ENCODE measurements around the gene TRIM50.
"Not testable (repeated sequence)": the region's sequence is repeated elsewhere in the genome, so short reads cannot be mapped to it uniquely, and the experiment has no call there.

Gene TRIM50

DNA sequence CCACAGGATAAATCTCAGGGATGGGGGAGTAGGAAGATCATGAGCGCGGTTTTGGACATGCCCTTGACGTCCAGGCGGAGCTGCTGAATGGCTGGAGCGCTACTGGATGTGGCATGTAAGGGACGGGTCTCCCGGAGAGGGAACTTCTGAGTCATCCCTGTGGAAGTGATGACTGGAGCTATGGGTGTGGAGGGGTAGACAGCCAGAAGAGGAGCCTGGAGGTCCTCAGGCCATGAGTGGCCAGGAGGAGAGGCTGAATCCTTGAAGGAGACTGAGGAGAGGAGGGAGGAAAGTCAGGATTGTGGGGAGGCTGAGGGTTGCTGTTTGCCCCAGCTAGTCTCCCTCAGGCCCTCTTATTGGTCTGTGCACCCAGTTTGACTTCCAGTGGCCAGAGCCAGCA is 16.5 kb downstream of the TRIM50 start:
- not testable (repeated sequence) for DNase-seq

DNA sequence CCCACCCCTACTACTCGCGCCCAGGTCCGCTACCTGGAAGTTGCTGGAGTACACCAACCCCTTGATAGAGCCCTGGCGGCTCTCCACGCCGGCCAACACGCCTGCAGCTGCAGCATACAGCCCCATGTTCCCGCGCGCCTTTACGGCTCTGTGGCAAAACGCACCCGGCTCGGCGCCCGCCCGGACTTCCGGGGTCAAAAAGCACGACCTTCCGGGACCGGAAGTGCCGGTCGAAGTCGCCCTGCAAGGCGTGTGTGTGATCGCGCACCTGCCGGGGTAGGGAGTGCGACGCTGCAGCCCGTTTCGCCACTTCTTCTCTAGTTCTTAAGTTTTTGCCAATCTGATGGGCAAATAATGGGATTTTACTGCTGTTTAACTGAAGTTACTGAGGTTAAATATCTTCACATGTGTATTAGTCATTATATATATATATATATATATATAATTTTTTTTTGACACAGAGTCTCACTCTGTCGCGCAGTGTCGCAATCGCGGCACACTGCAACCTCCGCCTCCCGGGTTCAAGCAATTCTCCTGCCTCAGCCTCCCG is 19.1 kb downstream of the TRIM50 start, which contains the start of gene NSUN5:
TSS of gene NSUN5 (minus strand) at position 162 of the 550 bp plus-strand sequence. CDS start at position 126, 36 bp downstream.
- peak; percentile 84 for DNase-seq

DNA sequence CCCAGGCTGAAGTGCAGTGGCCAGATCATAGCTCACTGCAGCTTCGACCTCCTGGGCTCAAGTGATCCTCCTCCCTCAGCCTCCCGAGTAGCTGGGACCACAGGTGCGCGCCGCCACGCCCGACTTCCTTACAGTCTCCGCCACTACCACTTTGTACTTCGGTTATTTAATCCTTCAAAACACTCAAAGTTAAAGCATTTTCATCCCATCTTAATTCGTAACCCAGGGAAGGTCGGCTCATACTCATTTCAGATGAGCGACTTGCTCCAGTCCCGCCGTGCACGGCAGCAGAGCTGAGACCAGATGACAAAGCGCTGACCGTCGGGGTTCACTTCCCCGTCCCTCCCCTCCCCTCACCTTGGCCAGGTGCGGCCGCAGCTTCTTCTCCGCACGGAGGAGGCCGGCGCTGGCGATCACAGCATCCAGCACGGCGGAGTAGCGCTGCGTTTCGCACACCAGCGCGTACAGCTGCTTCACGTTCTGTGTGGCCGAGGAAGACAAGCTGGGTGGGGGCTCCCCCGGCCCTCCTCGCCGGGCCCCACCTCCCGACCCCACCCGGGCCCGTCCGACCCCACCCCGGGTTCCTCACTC is 19.7 kb downstream of the TRIM50 start:
- no peak for DNase-seq

DNA sequence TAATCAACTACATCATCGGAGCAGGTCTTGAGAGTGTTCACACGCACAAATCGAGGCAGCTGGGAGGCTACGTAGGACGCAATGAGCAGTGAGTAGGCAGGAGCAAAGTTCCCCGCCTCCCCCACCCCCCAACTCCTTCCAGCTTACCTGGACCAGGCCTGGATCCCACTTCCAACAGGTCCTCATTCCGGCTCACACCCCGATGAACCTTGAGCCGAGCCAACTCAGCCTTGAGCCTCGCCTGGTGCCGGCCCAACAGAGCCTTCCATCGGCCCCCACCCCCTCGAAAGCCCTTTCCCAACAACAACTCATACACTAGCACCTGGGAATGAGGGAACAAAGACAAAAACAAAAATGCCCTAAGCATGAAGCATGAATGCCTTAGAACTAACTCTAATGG is 20.4 kb downstream of the TRIM50 start:
- no peak for DNase-seq

DNA sequence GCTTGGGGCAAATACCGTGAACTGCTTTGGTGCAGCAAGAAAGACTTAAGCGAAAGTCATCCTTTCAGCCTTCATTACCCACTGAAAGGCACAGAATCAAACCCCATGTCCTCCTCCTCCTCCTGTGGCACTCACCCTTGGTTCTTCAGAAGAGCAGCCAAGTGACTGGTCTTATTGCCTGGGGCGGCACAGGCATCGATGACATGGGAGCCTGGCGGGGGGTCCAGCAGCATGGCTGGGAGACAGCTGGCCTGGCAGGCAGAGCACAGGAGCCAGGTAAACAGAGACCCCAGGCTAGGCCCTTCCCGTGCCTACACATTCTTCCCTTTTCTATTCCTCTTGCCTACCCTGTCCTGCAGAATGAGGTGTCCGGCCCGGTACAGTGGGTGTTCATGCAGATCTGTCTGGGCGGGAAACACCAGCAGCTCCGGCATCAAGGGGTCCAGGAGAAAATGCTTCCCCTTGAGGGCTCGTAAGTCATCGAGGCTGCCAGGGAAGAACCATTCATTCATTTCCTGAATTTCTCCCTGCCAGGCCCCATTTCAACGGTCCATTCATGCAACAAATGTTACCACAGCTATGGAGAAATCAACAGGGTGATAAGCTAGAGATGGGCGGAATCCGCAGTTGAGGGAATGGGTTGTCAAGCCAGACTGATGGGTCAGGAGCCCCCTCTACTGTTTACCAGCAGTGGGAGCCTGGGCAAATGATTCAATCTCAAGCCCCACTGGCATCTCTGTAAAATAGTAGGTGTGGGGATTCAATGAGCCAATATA is 23.1 kb downstream of the TRIM50 start:
- DNase-seq = not testable (repeated sequence)

DNA sequence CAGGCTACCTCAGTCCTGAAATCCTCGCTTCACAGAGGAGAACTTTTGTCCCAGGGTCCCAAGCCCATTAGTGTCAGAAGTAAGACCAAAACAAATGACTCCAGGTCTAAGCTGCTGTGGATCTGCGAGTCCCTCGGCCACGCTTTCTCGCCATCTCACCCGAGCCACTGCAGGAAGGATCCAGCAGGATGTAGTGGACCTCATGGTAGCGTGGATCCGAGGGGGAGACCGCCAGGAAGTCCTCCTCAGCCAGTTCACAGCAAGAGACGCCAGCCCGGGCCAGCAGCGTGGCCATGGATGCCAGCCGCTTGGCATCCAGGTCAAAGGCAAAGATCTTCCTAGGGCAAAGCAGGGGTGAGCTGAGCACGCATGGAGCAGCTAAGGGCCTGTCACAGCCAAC is 23.8 kb downstream of the TRIM50 start:
- no peak for DNase-seq

DNA sequence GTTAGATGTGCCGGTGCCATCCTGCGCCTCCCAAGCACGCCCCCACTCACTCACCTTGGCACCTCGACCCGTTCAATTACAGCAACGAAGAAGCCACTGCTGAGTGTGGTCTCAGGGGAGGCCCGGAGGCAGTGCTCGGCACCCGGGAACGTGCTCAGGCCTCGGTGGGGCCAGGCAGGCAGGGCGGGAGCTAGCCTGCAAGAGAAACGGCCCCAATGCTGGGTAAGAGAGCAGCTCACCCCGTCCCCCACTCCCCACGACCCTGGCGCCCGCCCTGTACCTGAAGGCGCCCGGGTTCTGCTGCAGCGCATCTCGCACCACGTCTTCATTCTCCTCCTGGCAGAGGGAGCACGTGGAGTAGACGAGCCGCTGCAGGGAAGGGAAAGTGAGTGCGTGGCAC is 24.3 kb downstream of the TRIM50 start:
- DNase-seq = no peak

DNA sequence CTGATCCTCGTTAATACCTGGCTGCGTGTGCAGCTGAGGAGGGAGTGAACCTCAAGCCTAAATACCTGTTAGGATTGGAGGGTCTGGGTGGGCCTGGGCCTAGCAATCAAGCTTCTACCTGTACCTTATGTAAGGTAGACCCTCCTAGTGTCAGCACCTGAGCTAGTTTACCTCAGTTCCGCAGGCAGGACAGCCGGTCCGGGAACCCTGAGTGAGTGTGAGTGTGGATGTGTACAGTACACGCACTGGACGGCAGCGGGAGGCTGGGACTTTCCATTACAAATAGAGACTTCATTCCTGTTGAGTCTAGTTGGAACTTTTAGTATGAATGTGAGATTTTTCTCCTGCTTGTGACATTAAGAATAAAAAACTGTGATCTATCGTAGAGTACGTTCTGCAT is 25.0 kb downstream of the TRIM50 start:
- not testable (repeated sequence) for DNase-seq

DNA sequence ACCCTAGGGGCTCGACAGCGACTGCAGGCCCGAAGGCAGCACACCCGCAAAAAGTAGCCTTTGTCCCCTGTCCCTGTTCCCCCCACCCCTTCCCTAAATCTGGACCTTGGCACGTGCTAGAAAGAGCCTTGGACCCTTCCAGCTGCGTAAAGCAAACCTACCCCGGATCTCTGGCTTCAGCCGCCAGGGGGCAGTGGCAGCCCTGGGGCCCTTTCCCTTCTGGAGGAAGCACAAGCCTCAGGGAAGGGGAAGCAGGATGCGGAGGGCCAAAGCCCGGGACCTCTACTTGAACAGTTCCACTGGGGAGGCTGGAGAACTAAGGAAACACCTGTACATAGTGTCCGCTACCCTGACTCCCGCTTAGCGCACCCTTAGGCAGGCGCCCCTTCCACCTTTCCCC is 26.8 kb downstream of the TRIM50 start:
- not testable (repeated sequence) for DNase-seq

DNA sequence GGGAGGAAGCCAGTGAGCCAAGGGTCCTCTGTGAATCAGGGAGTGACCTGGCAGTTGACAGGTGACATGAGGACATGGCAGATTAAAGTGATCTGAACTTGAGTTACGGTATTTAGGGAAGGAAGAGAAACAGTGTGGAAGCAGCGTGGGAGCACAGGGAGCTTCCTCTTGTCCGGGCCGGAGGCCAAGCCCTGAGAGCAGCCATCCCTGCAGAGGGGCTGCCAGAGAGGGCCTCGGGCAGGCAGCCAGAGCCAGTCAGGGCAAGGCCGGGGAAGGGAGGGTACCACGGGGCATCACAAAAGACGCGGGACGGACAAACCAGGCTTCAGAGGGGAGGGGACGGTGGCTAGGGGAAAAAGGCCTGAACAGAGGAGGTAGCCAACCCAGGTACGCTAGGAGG is 28.1 kb downstream of the TRIM50 start:
- DNase-seq = not testable (repeated sequence)

DNA sequence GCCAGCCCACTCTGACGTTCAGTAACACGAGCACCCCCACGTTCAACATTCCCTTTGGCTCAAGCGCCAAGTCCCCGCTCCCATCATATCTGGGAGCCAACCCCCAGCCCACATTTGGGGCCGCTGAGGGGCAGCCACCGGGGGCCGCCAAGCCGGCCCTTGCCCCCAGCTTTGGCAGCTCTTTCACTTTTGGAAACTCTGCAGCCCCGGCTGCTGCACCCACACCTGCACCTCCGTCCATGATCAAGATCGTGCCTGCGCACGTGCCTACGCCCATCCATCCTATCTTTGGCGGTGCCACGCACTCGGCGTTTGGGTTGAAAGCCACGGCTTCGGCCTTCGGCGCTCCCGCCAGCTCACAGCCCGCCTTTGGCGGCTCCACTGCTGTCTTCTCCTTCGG is 30.2 kb downstream of the TRIM50 start:
- not testable (repeated sequence) for DNase-seq

DNA sequence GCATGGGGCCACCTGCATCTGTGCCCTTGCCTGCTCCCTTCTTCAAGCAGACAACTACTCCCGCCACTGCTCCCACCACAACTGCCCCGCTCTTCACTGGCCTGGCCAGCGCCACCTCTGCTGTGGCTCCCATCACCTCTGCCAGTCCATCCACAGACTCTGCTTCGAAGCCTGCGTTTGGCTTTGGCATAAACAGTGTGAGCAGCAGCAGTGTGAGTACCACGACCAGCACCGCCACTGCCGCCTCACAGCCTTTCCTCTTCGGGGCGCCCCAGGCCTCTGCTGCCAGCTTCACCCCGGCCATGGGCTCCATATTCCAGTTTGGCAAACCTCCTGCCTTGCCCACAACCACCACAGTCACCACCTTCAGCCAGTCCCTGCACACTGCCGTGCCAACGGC is 30.6 kb downstream of the TRIM50 start:
- DNase-seq = not testable (repeated sequence)

DNA sequence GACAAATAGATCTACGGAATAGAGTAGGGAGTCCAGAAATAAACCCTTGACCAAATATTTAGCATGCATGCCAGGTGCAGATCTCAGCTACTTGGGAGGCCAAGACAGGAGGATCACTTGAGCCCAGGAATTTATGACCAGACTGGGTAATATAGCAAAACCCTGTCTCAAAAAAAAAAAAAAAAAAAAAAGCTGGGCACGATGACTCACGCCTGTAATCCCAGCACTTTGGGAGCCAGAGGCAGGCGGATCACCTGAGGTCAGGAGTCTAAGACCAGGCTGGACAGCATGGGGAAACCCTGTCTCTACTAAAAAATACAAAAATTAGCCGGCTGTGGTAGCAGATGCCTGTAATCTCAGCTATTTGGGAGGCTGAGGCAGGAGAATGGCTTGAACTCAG is 50.7 kb downstream of the TRIM50 start:
- not testable (repeated sequence) for DNase-seq

DNA sequence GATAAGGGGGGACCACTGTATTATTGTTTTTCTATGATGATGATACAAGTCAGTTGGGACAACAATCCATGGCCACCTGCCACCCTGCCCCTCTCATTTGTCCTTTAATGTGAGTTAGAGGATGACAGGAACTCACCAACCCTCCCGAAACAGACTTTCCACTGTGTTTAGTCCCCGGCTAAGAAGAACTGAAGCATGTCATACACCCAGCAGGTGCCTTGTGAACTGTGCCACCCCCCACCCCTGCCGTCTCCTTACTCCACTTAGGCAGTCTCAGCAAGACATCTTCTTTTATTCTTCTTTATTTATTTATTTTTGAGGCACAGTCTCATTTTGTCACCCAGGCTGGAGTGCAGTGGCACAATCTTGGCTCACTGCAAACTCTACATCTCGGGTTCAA is 60.1 kb downstream of the TRIM50 start:
- DNase-seq = not testable (repeated sequence)

DNA sequence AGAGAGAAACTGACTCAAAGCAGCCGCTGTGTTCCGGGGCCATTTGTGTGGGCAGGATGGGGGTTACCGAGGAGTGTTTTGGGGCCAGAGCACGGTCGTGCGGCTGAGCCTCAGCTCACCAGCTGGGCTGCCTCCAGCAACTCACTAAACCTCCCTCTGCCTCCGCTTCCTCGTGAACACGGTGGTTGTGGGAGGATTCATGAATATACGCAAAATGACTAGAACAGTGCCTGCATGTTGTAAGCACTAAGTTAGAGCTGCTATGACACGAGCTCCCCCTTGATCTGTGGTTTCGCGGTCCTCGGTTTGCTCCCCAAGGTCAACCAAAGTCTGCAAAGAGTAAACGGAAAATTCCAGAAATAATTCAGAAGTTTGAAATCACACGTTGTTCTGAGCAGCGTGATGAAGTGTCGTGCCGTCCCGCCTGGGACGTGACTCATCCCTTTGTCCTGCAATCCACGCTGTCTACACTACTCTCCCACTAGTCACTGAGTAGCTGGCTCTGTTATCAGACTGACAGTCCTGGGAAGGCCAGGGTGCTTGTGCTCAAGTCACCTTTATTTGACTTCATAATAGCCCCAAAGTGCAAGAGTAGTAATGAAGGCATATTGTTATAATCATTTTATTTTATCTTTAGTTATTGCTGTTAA is 61.0 kb downstream of the TRIM50 start:
- not testable (repeated sequence) for DNase-seq

Data from NCI-H1092 (cell line).